A549 (cell line): ENCODE data around the gene POMT1. TPM values are rescaled to one million over a fixed set of nuclear protein-coding genes. Genes with fewer than 3 reads are reported as not detected.
"Not testable (repeated sequence)": the region's sequence is repeated elsewhere in the genome, so short reads cannot be mapped to it uniquely, and the experiment has no call there.

Experiments used
- ATAC-seq, 2 experiments: fragments of 200-7000 bp in 1 of 2; fragments of >200 bp in 1 of 2; cut with Nextera tagmentation in 1 of 2; cut with Tn5 transposase in 1 of 2; 3 replicates each; pipeline versions ENCODE4 v1.8.0 to v1.9.1; 2018 to 2020; ENCODE audit warnings: mild to moderate bottlenecking in 1 of 2, moderate library complexity in 1 of 2
- CTCF ChIA-PET: fragments of 300-600 bp; sonication (Branson Sonifier 250); formaldehyde crosslinking; extraction: SDS; loops from one replicate; lab custom pipeline; 2021; ENCODE audit warnings: antibody characterized with exemption, inconsistent platforms; lab: Yijun Ruan, JAX
- POLR2A ChIA-PET: fragments of 350-600 bp; formaldehyde crosslinking; extraction: SDS; loops from one replicate; lab custom pipeline; 2021; ENCODE audit warnings: antibody characterized with exemption, inconsistent platforms; lab: Yijun Ruan, JAX
- DNase-seq, 2 experiments: peaks; one replicate each; pipeline versions ENCODE4 v3.0.0 to v3.0.0-alpha.2; 2011 to 2016; ENCODE audit warnings: low read depth in 1 of 2, low spot score in 1 of 2
- FAIRE-seq: peaks from 2 replicates; lab custom pipeline; 2011; peaks lifted over from hg19 to GRCh38; lab: Jason Lieb, UNC
- H3K27ac ChIP-seq, 2 experiments: fragments of >200 bp; sonication (Bioruptor Twin); formaldehyde crosslinking; 3 replicates each; pipeline ENCODE4 v1.5.1; 2016 to 2017
- H3K4me1 ChIP-seq: fragments of >200 bp; sonication (Bioruptor Twin); formaldehyde crosslinking; 3 replicates; pipeline ENCODE4 v1.6.1; 2016
- H3K4me2 ChIP-seq: fragments of >200 bp; sonication (Bioruptor Twin); formaldehyde crosslinking; 3 replicates; pipeline ENCODE4 v1.6.1; 2016
- H3K4me3 ChIP-seq: fragments of >200 bp; sonication (Bioruptor Twin); formaldehyde crosslinking; 3 replicates; pipeline ENCODE4 v1.5.1; 2016
- H3K9me3 ChIP-seq: fragments of >200 bp; sonication (Bioruptor Twin); formaldehyde crosslinking; 3 replicates; pipeline ENCODE4 v1.6.1; 2016
- BHLHE40 ChIP-seq: IDR thresholded peaks from 2 replicates; pipeline ENCODE4 v1.6.1; 2012; ENCODE audit warnings: low read depth, low read length, inconsistent platforms
- CHD4 ChIP-seq: fragments of 200-600 bp; sonication (generic); IDR thresholded peaks from 2 replicates; pipeline ENCODE4 v1.6.1; 2016; ENCODE audit warnings: antibody characterized with exemption, mild to moderate bottlenecking, borderline replicate concordance
- FOSB ChIP-seq: fragments of 250-450 bp; sonication (Bioruptor Pico); IDR thresholded peaks from 2 replicates; pipeline ENCODE4 v1.5.0; 2020; ENCODE audit warnings: mild to moderate bottlenecking, moderate library complexity
- GATA3 ChIP-seq: IDR thresholded peaks from 2 replicates; pipeline ENCODE4 v1.6.1; 2012; ENCODE audit warnings: borderline replicate concordance
- HEYL ChIP-seq: fragments of 250-450 bp; sonication (Bioruptor Pico); IDR thresholded peaks from 2 replicates; pipeline ENCODE4 v1.8.0; 2021; ENCODE audit warnings: mild to moderate bottlenecking, moderate library complexity
- HOXB13 ChIP-seq: fragments of 250-450 bp; sonication (Bioruptor Pico); IDR thresholded peaks from 2 replicates; pipeline ENCODE4 v1.5.0; 2020; ENCODE audit warnings: low read depth, mild to moderate bottlenecking, moderate library complexity
- MYC ChIP-seq: IDR thresholded peaks from 2 replicates; pipeline ENCODE4 v1.6.1; 2012; ENCODE audit warnings: mild to moderate bottlenecking, inconsistent platforms, low read length, improper control_type of control experiment, borderline replicate concordance
- NFE2L2 ChIP-seq: fragments of 150-350 bp; conservative IDR thresholded peaks from 2 replicates; pipeline ENCODE4 v1.6.1; 2014; ENCODE audit warnings: low read length
- RCOR1 ChIP-seq: fragments of 150-350 bp; IDR thresholded peaks from 2 replicates; pipeline ENCODE4 v1.6.1; 2014; ENCODE audit warnings: antibody characterized with exemption, low read length, low read depth
- ZSCAN20 ChIP-seq: fragments of 250-450 bp; sonication (Bioruptor Pico); IDR thresholded peaks from 2 replicates; pipeline ENCODE4 v1.8.0; 2022; ENCODE audit warnings: mild to moderate bottlenecking, moderate library complexity
- WGBS: methylation state at CpG from one replicate; pipeline ENCODE4 v1.1.6; 2017; ENCODE audit errors: missing lambda C conversion rate; 5-methylcytosine and 5-hydroxymethylcytosine counted together
- polyA plus RNA-seq, 4 experiments: library from polyadenylated mRNA; depleted of rRNA in 3 of 4; stranded (reverse); fragments of >200 nt; fragmentation: RNase III in 1 of 4; extraction: RNeasy Plus Mini Kit Qiagen cat#74134 plus additional on column Dnase treatment in 1 of 4; gene quantifications; 2 replicates in 3 of 4; 3 replicates in 1 of 4; pipeline ENCODE4 v1.2.3, GENCODE V29; 2011 to 2017
- TF ChIP-seq, protein P1 (sequence below): fragments of 450-650 bp; IDR thresholded peaks from 2 replicates; pipeline ENCODE4 v1.6.1; 2014; ENCODE audit warnings: antibody characterized with exemption
- TF ChIP-seq, protein P2 (sequence below): fragments of >200 bp; sonication (Bioruptor Twin); formaldehyde crosslinking; IDR thresholded peaks from 3 replicates; pipeline ENCODE4 v1.5.1; 2016
- TF ChIP-seq, protein P3 (sequence below): fragments of >200 bp; sonication (Bioruptor Twin); formaldehyde crosslinking; IDR thresholded peaks from 3 replicates; pipeline ENCODE4 v1.6.1; 2016

The POMT1 gene
- polyA plus RNA-seq, 2 of the 4 experiments (the other 2 are of a cell fraction): 16.5 to 17.7 TPM

DNA sequence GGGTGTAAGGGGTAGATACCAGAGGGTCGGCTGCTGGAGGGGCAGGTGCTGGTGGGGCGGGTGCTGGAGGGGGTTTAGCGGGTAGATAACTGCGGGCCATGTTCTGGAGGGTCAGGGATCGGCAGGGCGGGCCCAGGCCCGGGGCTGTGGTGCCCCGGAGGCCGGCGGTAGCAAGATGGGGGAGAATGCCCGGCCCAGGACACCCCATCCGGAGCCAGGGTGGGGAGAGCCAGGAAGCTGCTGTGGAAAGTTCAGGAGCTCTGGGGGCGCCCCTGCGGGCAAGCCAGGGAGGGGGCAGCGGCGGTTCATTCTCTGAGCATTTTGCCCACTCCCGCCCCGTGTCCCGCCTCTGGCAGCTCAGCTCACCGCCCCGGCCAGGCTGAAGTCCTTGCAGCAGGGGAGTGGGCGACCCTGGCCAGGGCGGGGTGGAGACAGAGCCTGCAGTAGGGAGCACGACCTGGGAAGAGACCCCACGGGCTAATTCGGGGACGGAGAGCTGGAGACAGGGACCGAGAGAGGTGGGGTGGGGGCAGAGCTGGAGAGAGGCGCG lies 43.1 kb downstream of the POMT1 start:
- FAIRE-seq: no peak

DNA sequence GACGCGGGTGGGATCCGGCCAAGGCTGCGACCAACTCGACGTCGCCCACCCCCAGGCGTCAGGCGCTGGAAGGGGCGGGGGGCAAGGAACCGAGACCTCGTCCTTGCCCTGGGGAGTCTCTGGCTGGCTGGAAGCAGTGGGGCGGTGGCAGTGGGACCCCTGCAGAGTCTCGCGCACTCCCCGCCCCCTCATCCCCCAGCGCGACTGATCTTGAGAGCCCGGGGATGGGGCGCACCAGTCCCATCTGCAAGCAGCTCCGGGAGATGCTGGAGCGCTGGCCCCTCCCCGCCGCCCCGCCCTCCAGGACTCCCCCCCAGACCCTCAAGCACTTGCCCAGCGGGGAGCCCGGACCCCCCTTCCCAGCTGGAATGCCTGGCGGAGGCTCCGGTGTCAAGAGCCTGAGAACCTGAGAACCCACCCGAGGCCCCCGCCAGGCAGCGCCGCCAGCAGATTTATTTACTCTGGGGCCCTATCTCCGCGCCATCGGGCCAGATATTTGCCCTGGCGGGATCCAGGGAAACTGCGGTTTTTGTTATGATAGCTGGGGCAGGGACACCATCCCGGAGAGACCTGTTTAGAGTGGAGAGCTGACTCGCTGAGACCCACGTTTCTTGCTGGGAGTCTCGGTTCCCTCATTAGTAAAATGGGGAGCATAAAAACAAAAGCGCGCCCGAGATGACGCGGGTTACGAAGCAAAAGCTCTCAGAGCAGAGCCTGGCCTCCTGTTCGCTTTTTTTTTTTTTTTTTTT lies 43.8 kb downstream of the POMT1 start:
- WGBS: 17% methylated on average over 34 of the region's 49 CpGs
- POLR2A ChIA-PET: interaction anchor here (0.7 kb wide), 1 partner anchor 15 kb away, joined by 3 read pairs; the partner anchor contains the start of gene UCK1
- peak overlapping the region; percentile 48 for H3K4me3 ChIP-seq
- no peak for FAIRE-seq
- H3K9me3 ChIP-seq: peaks cover 28% of the 10 kb centered on the region
- DNase-seq: peak in 1 of 2 experiments; percentile 92
- peak; percentile 68 to 76 for ATAC-seq
- H3K27ac ChIP-seq: peak overlapping the region; percentile 55 to 88; a peak in 5 of 6 replicates
- TF ChIP-seq GATA3: peak; percentile 84
- no peak for TF ChIP-seq HOXB13 (CRISPR knock-in tag)
- no peak for TF ChIP-seq FOSB
- TF ChIP-seq, all 56 proteins: peak for 1
- H3K4me2 ChIP-seq: peak overlapping the region; percentile 77
- CTCF ChIA-PET: interaction anchor here (1.1 to 1.9 kb wide), 7 partner anchors 8 to 197 kb away, joined by 3 to 7 read pairs (median 4); no protein-coding TSS in a partner anchor
- H3K4me1 ChIP-seq: peaks cover 9% of the 10 kb centered on the region; the same call in 1 of the 3 replicates

More for the DNA sequence above, 43.1 kb downstream of the POMT1 start:
- TF ChIP-seq, protein P1, sequence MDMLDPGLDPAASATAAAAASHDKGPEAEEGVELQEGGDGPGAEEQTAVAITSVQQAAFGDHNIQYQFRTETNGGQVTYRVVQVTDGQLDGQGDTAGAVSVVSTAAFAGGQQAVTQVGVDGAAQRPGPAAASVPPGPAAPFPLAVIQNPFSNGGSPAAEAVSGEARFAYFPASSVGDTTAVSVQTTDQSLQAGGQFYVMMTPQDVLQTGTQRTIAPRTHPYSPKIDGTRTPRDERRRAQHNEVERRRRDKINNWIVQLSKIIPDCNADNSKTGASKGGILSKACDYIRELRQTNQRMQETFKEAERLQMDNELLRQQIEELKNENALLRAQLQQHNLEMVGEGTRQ: no peak
- TF ChIP-seq BHLHE40 (no peak), NFE2L2 (no peak), CHD4 (no peak), FOSB (no peak), MYC (no peak), RCOR1 (no peak), ZSCAN20 (CRISPR knock-in tag) (no peak), HEYL (CRISPR knock-in tag) (no peak)
- TF ChIP-seq, protein P2, sequence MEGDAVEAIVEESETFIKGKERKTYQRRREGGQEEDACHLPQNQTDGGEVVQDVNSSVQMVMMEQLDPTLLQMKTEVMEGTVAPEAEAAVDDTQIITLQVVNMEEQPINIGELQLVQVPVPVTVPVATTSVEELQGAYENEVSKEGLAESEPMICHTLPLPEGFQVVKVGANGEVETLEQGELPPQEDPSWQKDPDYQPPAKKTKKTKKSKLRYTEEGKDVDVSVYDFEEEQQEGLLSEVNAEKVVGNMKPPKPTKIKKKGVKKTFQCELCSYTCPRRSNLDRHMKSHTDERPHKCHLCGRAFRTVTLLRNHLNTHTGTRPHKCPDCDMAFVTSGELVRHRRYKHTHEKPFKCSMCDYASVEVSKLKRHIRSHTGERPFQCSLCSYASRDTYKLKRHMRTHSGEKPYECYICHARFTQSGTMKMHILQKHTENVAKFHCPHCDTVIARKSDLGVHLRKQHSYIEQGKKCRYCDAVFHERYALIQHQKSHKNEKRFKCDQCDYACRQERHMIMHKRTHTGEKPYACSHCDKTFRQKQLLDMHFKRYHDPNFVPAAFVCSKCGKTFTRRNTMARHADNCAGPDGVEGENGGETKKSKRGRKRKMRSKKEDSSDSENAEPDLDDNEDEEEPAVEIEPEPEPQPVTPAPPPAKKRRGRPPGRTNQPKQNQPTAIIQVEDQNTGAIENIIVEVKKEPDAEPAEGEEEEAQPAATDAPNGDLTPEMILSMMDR: no peak
- TF ChIP-seq, protein P3, sequence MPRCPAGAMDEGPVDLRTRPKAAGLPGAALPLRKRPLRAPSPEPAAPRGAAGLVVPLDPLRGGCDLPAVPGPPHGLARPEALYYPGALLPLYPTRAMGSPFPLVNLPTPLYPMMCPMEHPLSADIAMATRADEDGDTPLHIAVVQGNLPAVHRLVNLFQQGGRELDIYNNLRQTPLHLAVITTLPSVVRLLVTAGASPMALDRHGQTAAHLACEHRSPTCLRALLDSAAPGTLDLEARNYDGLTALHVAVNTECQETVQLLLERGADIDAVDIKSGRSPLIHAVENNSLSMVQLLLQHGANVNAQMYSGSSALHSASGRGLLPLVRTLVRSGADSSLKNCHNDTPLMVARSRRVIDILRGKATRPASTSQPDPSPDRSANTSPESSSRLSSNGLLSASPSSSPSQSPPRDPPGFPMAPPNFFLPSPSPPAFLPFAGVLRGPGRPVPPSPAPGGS: no peak
- Histone ChIP-seq H3K9me3 (peaks cover 33% of the 10 kb centered on the region), H3K4me1 (peaks cover 9% of the 10 kb centered on the region; the same call in 1 of the 3 replicates), H3K27ac (peak overlapping the region; percentile 55 to 88), H3K4me2 (peak overlapping the region; percentile 77), H3K4me3 (peak overlapping the region; percentile 48)
- ChIA-PET POLR2A (interaction anchor here (0.7 kb wide), 1 partner anchor 14 kb away, joined by 3 read pairs; the partner anchor contains the start of gene UCK1), CTCF (interaction anchor here (1.1 to 1.9 kb wide), 6 partner anchors 13 to 196 kb away, joined by 3 to 7 read pairs (median 4); no protein-coding TSS in a partner anchor)
- DNase-seq: peak in 1 of 2 experiments; percentile 46
- 2% methylated on average over 20 of the region's 30 CpGs for WGBS
- ATAC-seq: peak; percentile 73

GRCh38 chr9:131549186-131549585 lies 46.5 kb downstream of the POMT1 start:
- H3K4me3 ChIP-seq, H3K4me2 ChIP-seq, POLR2A ChIA-PET, DNase-seq, H3K27ac ChIP-seq, H3K9me3 ChIP-seq, ATAC-seq, CTCF ChIA-PET, FAIRE-seq, H3K4me1 ChIP-seq: not testable (repeated sequence)
- 85% methylated on average over 10 of the region's 10 CpGs for WGBS

DNA sequence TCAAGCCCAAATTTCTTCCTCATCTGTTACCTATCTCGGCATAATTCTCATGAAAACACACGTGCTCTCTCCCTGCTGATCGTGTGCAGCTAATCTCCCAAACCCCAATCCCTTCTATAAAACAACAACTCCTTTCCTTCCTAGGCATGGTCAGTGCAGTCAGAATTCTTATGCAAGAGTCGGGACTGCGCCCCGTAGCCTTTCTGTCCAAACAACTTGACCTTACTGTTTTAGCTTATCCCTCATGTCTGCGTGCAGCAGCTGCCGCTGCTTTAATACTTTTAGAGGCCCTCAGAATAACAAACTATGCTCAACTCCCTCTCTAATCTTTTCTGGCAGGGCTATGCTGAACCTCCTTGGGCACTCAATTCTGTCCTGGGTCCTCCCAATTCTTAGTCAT lies 47.7 kb downstream of the POMT1 start:
- CTCF ChIA-PET, DNase-seq, H3K27ac ChIP-seq, ATAC-seq, FAIRE-seq, H3K9me3 ChIP-seq, POLR2A ChIA-PET, H3K4me1 ChIP-seq, H3K4me2 ChIP-seq, H3K4me3 ChIP-seq: not testable (repeated sequence)
- 89% methylated on average over 8 of the region's 8 CpGs for WGBS
